GM19023 (cell line): ENCODE data around the gene AGAP3.

Experiments
- ATAC-seq: cut with Tn5 transposase; IDR thresholded peaks from one replicate; pipeline ENCODE4 v1.9.1; 2021; ENCODE audit warnings: mild to moderate bottlenecking, moderate library complexity; ENCODE audit not compliant: unreplicated experiment

AGAP3 gene

GRCh38 chr7:151087245-151088018, 1.2 kb downstream of the AGAP3 start:
- peak; percentile 23 for ATAC-seq

GRCh38 chr7:151088019-151088855, 2.0 kb downstream of the AGAP3 start:
- ATAC-seq = no peak

- ATAC-seq = no peak
Measured at GRCh38 chr7:151088856-151089699, 2.8 kb downstream of the AGAP3 start.

- no peak for ATAC-seq
Measured at GRCh38 chr7:151089893-151090730, 3.8 kb downstream of the AGAP3 start.

DNA sequence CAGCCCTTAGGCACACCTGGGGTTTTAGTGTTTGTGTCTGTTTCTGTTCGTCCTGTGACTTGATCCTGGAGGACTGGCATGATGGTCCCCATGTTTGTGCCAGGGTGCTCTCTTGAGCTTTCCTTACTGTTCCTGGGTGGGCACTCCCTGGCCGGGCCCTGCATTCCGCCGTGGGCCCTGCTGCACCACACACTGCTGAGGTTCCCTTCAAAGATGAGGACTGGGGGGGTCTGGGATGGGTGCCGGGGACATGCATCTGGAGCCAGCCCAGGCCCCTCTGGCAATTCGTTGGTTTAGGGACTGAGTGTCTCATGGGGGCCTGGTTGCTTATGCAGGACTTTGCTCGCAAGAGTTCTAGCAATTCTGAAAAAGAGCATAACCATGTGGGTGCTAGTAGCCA, 4.7 kb downstream of the AGAP3 start:
- ATAC-seq = no peak

DNA sequence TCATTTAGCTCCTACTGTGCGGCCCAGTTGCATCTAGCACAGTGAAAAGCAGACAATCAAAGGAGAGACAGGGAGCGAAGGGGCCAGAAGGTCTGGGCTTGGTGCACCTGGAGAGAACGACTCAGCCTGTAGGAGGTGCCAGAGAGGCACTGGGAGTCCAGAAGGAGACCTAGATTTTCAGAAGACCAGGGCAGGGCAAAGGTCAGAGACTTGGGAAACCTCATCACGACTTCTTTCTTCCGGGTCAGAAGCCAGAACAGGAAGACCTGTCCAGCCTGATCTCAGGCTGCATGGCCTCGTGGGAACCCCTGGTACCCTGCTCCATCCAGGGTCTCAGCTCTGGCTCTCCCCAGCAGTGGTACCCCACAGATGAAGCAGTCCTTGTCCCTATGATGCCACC, 5.2 kb downstream of the AGAP3 start:
- no peak for ATAC-seq

DNA sequence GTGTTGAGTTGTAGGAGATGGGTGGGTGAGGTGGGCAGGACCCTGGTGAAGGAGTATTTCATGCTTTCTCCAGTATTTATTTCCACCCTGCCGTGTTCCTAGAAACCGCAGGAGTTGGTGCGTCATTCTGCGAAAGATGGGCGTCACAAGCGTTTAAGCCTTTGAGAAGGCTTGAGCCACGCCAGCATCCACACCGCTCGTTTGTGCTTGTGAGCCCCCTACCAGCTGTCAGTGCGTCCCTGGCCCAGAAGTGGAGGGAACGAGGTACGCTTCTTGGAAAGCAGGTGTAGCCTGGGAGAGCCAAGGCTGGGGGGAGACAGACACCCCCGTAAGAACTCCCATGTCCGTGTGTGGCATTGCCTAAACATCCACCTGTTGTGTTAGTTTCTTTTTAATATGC, 5.7 kb downstream of the AGAP3 start:
- ATAC-seq = no peak

DNA sequence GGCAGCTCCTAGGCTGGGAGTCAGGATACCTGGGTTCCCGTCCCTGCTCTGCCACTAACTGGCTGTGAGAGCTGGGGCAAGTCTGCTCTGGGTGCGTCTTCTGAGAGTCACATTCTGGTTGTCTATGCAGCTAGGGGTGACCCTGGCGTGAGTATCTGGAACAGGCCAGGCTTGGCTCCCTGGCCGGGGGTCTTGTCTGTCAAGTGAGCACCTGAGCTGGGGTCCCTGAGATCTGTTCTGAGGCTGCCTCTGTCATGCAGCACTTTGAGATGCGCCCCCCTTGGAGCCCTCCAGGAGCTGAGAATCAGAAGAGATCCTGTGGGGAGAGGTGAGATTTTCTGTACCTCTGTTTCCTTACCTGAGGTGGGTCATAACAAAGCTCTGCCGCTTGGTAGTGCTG, 7.5 kb downstream of the AGAP3 start:
- no peak for ATAC-seq

- no peak for ATAC-seq
Measured at GRCh38 chr7:151094675-151095074, 8.4 kb downstream of the AGAP3 start.

GRCh38 chr7:151095123-151095797, 9.0 kb downstream of the AGAP3 start:
- no peak for ATAC-seq

DNA sequence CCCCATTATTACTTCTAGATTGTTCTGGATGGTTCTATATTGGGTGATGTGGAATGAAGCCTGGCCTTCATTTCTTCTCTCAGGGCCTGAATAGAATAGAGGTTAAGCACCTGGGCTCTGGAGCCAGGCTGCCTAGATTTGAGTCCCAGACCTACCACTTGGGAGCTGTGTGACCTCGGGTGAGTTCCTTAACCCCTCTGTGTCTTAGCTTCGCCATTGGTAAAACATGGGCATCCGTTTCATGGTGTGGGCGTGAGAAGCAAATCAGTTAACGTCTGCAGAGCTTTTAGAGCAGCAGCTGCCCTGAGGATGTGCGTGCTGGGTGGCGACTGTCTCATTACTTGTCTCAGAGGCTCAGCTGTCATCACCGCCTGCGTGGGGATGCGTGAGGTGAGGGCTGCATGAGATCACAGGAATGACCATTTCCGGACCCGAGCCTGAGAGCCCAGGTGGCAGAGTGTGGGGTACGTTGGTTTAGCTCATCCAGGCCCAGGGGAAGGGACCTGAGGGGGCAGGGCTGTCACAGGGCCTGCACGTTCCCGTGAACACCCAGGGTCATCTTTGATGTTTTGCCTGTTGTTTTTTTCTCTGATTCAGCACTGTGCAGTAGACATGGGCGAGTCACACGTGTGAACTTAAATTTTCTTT, 9.7 kb downstream of the AGAP3 start:
- no peak for ATAC-seq

DNA sequence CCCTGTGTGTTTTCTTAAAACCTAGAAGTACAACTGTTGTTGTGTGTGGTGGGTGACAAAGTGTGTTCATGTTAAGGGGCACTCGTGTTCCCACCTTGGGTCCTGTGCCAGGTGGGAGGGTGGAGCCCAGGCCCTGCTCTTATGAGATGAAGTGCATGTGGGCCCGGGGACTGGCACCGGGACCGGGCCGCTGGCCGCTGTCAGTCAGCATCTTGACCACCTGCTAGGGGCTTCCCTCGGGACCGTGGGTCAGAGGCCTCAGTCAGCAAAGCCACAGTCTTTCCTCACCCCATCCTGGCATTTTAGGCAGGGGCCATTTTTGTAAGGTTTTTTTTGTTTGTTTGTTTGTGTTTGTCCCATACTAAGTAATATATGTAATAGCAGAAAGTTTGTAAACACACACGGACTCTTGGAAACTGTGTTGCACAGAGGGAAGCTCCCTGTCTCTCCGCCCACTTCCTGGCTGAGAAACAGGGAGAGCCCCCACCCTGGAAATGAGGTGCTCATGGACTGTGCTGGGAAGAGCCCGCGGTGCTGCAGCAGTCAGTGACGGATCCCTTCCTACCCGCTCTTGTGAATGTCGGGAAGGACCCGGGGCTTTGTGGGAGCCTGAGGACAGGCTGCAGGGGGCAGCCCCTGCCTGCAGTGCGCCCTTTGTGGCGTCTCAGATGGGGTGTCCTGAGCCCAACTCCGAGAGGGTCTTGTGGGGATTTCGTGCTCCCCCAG, 13.4 kb downstream of the AGAP3 start:
- no peak for ATAC-seq

GRCh38 chr7:151100921-151101320, 14.6 kb downstream of the AGAP3 start:
- ATAC-seq = no peak

GRCh38 chr7:151101621-151102396, 15.5 kb downstream of the AGAP3 start:
- ATAC-seq = no peak

DNA sequence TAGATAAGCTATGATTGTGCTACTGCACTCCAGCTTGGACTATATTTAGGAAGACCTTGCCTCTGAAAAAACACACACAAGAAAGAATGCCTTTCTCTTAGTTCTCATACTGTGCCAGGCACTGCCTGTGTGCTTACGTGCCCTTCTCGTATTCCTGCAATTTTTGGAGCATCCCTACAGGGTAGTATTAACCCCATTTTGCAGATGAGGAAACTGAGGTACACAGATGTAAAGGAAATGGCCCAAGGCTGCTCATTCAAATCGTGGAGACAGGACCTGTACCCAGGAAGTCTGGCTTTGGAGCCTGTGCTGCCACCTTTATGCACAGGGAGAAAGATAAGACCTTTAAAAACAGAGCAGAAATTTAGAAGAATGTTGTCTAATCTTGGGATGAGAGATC, 16.7 kb downstream of the AGAP3 start:
- ATAC-seq = no peak

GRCh38 chr7:151103973-151104372, 17.7 kb downstream of the AGAP3 start:
- no peak for ATAC-seq

GRCh38 chr7:151104411-151105235, 18.3 kb downstream of the AGAP3 start:
- ATAC-seq = no peak
